Measurements from ENCODE around the gene DLGAP1.

DLGAP1 gene

GRCh38 chr18:3579701-3580100, 875.4 kb downstream of the DLGAP1 start:
- CTCF ChIA-PET, result interaction anchor here (0.5 to 1.0 kb wide), 2 partner anchors 86 to 112 kb away, joined by 3 read pairs; no protein-coding TSS in a partner anchor
- TF ChIP-seq ZNF174 (tag by site-specific recombination; IDR thresholded peaks at IDR 0.05), result no peak
- no peak for TF ChIP-seq ZNF626 (tag by site-specific recombination; IDR thresholded peaks at IDR 0.05)
- TF ChIP-seq ZNF629 (tag by site-specific recombination; IDR thresholded peaks at IDR 0.05), result no peak
- TF ChIP-seq KLF9 (tag by site-specific recombination; IDR thresholded peaks at IDR 0.05; ENCODE audit: low read depth), result no peak
- no peak for TF ChIP-seq TRIM28 (IDR thresholded peaks at IDR 0.05; ENCODE audit: borderline replicate concordance, low read length)
- no peak for TF ChIP-seq ZNF248 (tag by site-specific recombination; IDR thresholded peaks at IDR 0.05)
- no peak for TF ChIP-seq ZXDB (tag by site-specific recombination; IDR thresholded peaks at IDR 0.05)
- TF ChIP-seq GFI1B (tag by site-specific recombination; IDR thresholded peaks at IDR 0.05), result no peak
- TF ChIP-seq ZNF280D (tag by site-specific recombination; IDR thresholded peaks at IDR 0.05), result no peak
- TF ChIP-seq BCL11A (tag by site-specific recombination; IDR thresholded peaks at IDR 0.05; ENCODE audit: low read depth), result no peak
- Histone ChIP-seq H3K36me3 (ENCODE audit: control insufficient read depth in 2 of 2, insufficient read depth in 1 of 2, low read length in 2 of 2) (no peaks in the 10 kb centered on the region), H3K4me1 (ENCODE audit: control insufficient read depth, insufficient read depth, low read length) (no peaks in the 10 kb centered on the region; the same call in 1 of the 2 replicates), H3K27ac (ENCODE audit: extremely low read depth, low read depth, low read length) (no peak overlapping the region), H3K4me3 (ENCODE audit: low read depth, low read length) (no peak overlapping the region), H3K9me3 (ENCODE audit: control insufficient read depth, insufficient read depth, low read depth, low read length) (no peaks in the 10 kb centered on the region)
- POLR2A ChIA-PET, result no interaction called here

- H3K9me3 ChIP-seq (ENCODE audit: control insufficient read depth, insufficient read depth, low read depth, low read length), result no peaks in the 10 kb centered on the region
- H3K4me1 ChIP-seq (ENCODE audit: control insufficient read depth, insufficient read depth, low read length), result no peaks in the 10 kb centered on the region; the same call in 1 of the 2 replicates
- no peak overlapping the region for H3K27ac ChIP-seq (ENCODE audit: extremely low read depth, low read depth, low read length)
- no peaks in the 10 kb centered on the region for H3K36me3 ChIP-seq (ENCODE audit: control insufficient read depth in 2 of 2, insufficient read depth in 1 of 2, low read length in 2 of 2)
- TF ChIP-seq ZSCAN30 (tag by site-specific recombination; IDR thresholded peaks at IDR 0.05) (no peak), ZNF777 (tag by site-specific recombination; IDR thresholded peaks at IDR 0.05; ENCODE audit: borderline replicate concordance) (no peak), ZNF571 (tag by site-specific recombination; IDR thresholded peaks at IDR 0.05) (no peak), INSM2 (tag by site-specific recombination; IDR thresholded peaks at IDR 0.05) (no peak), ZNF146 (tag by site-specific recombination; IDR thresholded peaks at IDR 0.05) (no peak), KLF7 (tag by site-specific recombination; IDR thresholded peaks at IDR 0.05; ENCODE audit: borderline replicate concordance) (no peak), ZNF132 (tag by site-specific recombination; IDR thresholded peaks at IDR 0.05; ENCODE audit: borderline replicate concordance) (no peak), ZNF747 (tag by site-specific recombination; IDR thresholded peaks at IDR 0.05) (no peak), HOXD13 (CRISPR knock-in tag; IDR thresholded peaks at IDR 0.05; ENCODE audit: borderline replicate concordance) (no peak), ZNF175 (tag by site-specific recombination; IDR thresholded peaks at IDR 0.05) (no peak), ZNF704 (tag by site-specific recombination; IDR thresholded peaks at IDR 0.05) (no peak), ZNF112 (tag by site-specific recombination; IDR thresholded peaks at IDR 0.05) (no peak), ZNF596 (tag by site-specific recombination; IDR thresholded peaks at IDR 0.05) (no peak)
- TF ChIP-seq, protein P1, sequence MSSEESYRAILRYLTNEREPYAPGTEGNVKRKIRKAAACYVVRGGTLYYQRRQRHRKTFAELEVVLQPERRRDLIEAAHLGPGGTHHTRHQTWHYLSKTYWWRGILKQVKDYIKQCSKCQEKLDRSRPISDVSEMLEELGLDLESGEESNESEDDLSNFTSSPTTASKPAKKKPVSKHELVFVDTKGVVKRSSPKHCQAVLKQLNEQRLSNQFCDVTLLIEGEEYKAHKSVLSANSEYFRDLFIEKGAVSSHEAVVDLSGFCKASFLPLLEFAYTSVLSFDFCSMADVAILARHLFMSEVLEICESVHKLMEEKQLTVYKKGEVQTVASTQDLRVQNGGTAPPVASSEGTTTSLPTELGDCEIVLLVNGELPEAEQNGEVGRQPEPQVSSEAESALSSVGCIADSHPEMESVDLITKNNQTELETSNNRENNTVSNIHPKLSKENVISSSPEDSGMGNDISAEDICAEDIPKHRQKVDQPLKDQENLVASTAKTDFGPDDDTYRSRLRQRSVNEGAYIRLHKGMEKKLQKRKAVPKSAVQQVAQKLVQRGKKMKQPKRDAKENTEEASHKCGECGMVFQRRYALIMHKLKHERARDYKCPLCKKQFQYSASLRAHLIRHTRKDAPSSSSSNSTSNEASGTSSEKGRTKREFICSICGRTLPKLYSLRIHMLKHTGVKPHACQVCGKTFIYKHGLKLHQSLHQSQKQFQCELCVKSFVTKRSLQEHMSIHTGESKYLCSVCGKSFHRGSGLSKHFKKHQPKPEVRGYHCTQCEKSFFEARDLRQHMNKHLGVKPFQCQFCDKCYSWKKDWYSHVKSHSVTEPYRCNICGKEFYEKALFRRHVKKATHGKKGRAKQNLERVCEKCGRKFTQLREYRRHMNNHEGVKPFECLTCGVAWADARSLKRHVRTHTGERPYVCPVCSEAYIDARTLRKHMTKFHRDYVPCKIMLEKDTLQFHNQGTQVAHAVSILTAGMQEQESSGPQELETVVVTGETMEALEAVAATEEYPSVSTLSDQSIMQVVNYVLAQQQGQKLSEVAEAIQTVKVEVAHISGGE (tag by site-specific recombination; conservative IDR thresholded peaks at IDR 0.05; ENCODE audit: low read depth), result no peak
- ChIA-PET CTCF (interaction anchor here (0.6 to 5.4 kb wide), 5 partner anchors 7 to 192 kb away, joined by 3 to 44 read pairs (median 3); no protein-coding TSS in a partner anchor), POLR2A (interaction anchor here (0.6 kb wide), 1 partner anchor 45 kb away, joined by 5 read pairs; no protein-coding TSS in a partner anchor)
- no peak overlapping the region for H3K4me3 ChIP-seq (ENCODE audit: low read depth, low read length)
Observed at GRCh38 chr18:3578621-3579020, 876.5 kb downstream of the DLGAP1 start.
